HCT116 (cell line): Measurements from ENCODE around the gene CYP24A1.

Source experiments
- EZH2 ChIP-seq: fragments of 200-600 bp; sonication (generic); IDR thresholded peaks from 2 replicates; pipeline ENCODE4 v1.6.1; 2017; ENCODE audit warnings: antibody characterized with exemption, mixed run types
- JUND ChIP-seq: IDR thresholded peaks from 2 replicates; pipeline ENCODE4 v1.6.1; 2012
- POLR2A ChIP-seq: IDR thresholded peaks from 2 replicates; pipeline ENCODE4 v1.7.0; 2011; ENCODE audit warnings: borderline replicate concordance; ENCODE audit not compliant: insufficient read depth, insufficient read length; ENCODE audit errors: extremely low read depth
- POLR2AphosphoS5 ChIP-seq: IDR thresholded peaks from 2 replicates; pipeline ENCODE4 v1.6.1; 2011; ENCODE audit warnings: mild to moderate bottlenecking, low read depth, low read length, moderate library complexity
- SIN3A ChIP-seq: IDR thresholded peaks from 2 replicates; pipeline ENCODE4 v1.6.1; 2012; ENCODE audit warnings: low read depth
- SP1 ChIP-seq: IDR thresholded peaks from 2 replicates; pipeline ENCODE4 v1.6.1; 2012; ENCODE audit warnings: low read depth
- SRF ChIP-seq: IDR thresholded peaks from 2 replicates; pipeline ENCODE4 v1.6.1; 2012; ENCODE audit warnings: low read depth
- TCF7L2 ChIP-seq: IDR thresholded peaks from 2 replicates; pipeline ENCODE4 v1.7.0; 2011; ENCODE audit warnings: borderline replicate concordance, inconsistent platforms; ENCODE audit not compliant: insufficient read depth, insufficient read length; ENCODE audit errors: extremely low read depth
- YY1 ChIP-seq: IDR thresholded peaks from 2 replicates; pipeline ENCODE4 v1.6.1; 2011; ENCODE audit warnings: low read length, low read depth, moderate library complexity, mild to moderate bottlenecking; ENCODE audit not compliant: insufficient replicate concordance; ENCODE audit errors: extremely low read depth
- ZBTB33 ChIP-seq: IDR thresholded peaks from 2 replicates; pipeline ENCODE4 v1.6.1; 2011; ENCODE audit warnings: mild to moderate bottlenecking, low read length, moderate library complexity; ENCODE audit not compliant: insufficient replicate concordance; ENCODE audit errors: extremely low read depth
- ZNF274 ChIP-seq: fragments of 200-500 bp; sonication (Bioruptor generic); IDR thresholded peaks from 2 replicates; pipeline ENCODE4 v1.6.1; 2014; ENCODE audit warnings: mild to moderate bottlenecking, low read depth, low read length, inconsistent platforms
- TF ChIP-seq, protein P1 (sequence below), 3 experiments: fragments of 200-600 bp in 1 of 3; sonication (generic) in 1 of 3; IDR thresholded peaks in 2 of 3; conservative IDR thresholded peaks in 1 of 3; 2 replicates each; pipeline ENCODE4 v1.5.1; 2012 to 2017; ENCODE audit warnings: low read depth in 2 of 3, low read length in 2 of 3, antibody characterized with exemption in 1 of 3, borderline replicate concordance in 1 of 3, control low read depth in 1 of 3, mild to moderate bottlenecking in 1 of 3, mixed read lengths in 1 of 3, mixed run types in 1 of 3, moderate library complexity in 1 of 3; ENCODE audit not compliant: insufficient read depth in 1 of 3
- TF ChIP-seq, protein P2 (sequence below): IDR thresholded peaks from 2 replicates; pipeline ENCODE4 v1.6.1; 2012

GRCh38 chr20:54138427-54138826 is 35.4 kb downstream of the CYP24A1 start:
- TF ChIP-seq POLR2A (no peak), POLR2AphosphoS5 (no peak), SP1 (no peak), SIN3A (no peak), YY1 (no peak), TCF7L2 (no peak), SRF (no peak), EZH2 (no peak), ZNF274 (no peak), ZBTB33 (no peak), JUND (no peak)
- TF ChIP-seq, protein P1, sequence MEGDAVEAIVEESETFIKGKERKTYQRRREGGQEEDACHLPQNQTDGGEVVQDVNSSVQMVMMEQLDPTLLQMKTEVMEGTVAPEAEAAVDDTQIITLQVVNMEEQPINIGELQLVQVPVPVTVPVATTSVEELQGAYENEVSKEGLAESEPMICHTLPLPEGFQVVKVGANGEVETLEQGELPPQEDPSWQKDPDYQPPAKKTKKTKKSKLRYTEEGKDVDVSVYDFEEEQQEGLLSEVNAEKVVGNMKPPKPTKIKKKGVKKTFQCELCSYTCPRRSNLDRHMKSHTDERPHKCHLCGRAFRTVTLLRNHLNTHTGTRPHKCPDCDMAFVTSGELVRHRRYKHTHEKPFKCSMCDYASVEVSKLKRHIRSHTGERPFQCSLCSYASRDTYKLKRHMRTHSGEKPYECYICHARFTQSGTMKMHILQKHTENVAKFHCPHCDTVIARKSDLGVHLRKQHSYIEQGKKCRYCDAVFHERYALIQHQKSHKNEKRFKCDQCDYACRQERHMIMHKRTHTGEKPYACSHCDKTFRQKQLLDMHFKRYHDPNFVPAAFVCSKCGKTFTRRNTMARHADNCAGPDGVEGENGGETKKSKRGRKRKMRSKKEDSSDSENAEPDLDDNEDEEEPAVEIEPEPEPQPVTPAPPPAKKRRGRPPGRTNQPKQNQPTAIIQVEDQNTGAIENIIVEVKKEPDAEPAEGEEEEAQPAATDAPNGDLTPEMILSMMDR (IDR thresholded peaks at IDR 0.05 in 2 of 3, conservative IDR thresholded peaks at IDR 0.05 in 1 of 3; ENCODE audit: borderline replicate concordance in 1 of 3, insufficient read depth in 1 of 3, low read depth in 2 of 3, low read length in 2 of 3): no peak
- TF ChIP-seq, protein P2, sequence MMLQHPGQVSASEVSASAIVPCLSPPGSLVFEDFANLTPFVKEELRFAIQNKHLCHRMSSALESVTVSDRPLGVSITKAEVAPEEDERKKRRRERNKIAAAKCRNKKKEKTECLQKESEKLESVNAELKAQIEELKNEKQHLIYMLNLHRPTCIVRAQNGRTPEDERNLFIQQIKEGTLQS: no peak
